ENCODE results near the gene ADCY3. TPM values are rescaled to one million over a fixed set of nuclear protein-coding genes. Genes with fewer than 3 reads are reported as not detected.
A peak's percentile ranks its signal among the peaks of the same experiment; 100 is the strongest.

ADCY3 gene
- total and polyA plus RNA-seq, 7 donors = 9.2 to 15.2 (median 12.1) TPM

- Histone ChIP-seq H3K9me3 (no peaks in the 10 kb centered on the region), H3K36me3 (ENCODE audit: insufficient read depth in 1 of 2, low read depth in 1 of 2) (no peaks in the 10 kb centered on the region), H3K4me1 (peaks cover 5% of the 10 kb centered on the region), H3K4me3 (no peak overlapping the region), H3K27me3 (ENCODE audit: insufficient read depth in 3 of 3, low read length in 2 of 3) (no peaks in the 10 kb centered on the region), H3K27ac (no peak overlapping the region)
- WGBS, 3 donors = 90 to 92% (median 91%) methylated on average over 11 to 12 of the region's 12 CpGs
- TF ChIP-seq, protein P1, sequence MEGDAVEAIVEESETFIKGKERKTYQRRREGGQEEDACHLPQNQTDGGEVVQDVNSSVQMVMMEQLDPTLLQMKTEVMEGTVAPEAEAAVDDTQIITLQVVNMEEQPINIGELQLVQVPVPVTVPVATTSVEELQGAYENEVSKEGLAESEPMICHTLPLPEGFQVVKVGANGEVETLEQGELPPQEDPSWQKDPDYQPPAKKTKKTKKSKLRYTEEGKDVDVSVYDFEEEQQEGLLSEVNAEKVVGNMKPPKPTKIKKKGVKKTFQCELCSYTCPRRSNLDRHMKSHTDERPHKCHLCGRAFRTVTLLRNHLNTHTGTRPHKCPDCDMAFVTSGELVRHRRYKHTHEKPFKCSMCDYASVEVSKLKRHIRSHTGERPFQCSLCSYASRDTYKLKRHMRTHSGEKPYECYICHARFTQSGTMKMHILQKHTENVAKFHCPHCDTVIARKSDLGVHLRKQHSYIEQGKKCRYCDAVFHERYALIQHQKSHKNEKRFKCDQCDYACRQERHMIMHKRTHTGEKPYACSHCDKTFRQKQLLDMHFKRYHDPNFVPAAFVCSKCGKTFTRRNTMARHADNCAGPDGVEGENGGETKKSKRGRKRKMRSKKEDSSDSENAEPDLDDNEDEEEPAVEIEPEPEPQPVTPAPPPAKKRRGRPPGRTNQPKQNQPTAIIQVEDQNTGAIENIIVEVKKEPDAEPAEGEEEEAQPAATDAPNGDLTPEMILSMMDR (IDR thresholded peaks at IDR 0.05) = no peak
- ATAC-seq (no peak), DNase-seq (peak in 1 of 2 donors; percentile 41)
- intact Hi-C loops (cut with DNase I) = no loop called here
These were observed 89.3 kb downstream of the ADCY3 start for GRCh38 chr2:24830786-24831185.

- no peak for ATAC-seq
- no peak overlapping the region for H3K27ac ChIP-seq
- H3K36me3 ChIP-seq (ENCODE audit: insufficient read depth in 1 of 2, low read depth in 1 of 2) = no peaks in the 10 kb centered on the region
- no peak overlapping the region for H3K4me3 ChIP-seq
- H3K27me3 ChIP-seq (ENCODE audit: insufficient read depth in 3 of 3, low read length in 2 of 3) = no peaks in the 10 kb centered on the region
- TF ChIP-seq, protein P1 (IDR thresholded peaks at IDR 0.05) = no peak
- H3K9me3 ChIP-seq = no peaks in the 10 kb centered on the region
- intact Hi-C loops (cut with DNase I) = no loop called here
- DNase-seq = peak in 1 of 2 donors; percentile 25
- WGBS, 3 donors = 89 to 94% (median 92%) methylated on average over 5 of the region's 5 CpGs
- peaks cover 5% of the 10 kb centered on the region for H3K4me1 ChIP-seq
These were observed 89.7 kb downstream of the ADCY3 start for GRCh38 chr2:24830351-24830750.

GRCh38 chr2:24828238-24828996 is 91.6 kb downstream of the ADCY3 start:
- no peaks in the 10 kb centered on the region for H3K9me3 ChIP-seq
- no peak for DNase-seq
- H3K36me3 ChIP-seq (ENCODE audit: insufficient read depth in 1 of 2, low read depth in 1 of 2) = no peaks in the 10 kb centered on the region
- WGBS, 3 donors = 49 to 56% (median 51%) methylated on average over 17 of the region's 17 CpGs
- no peak for ATAC-seq
- no peaks in the 10 kb centered on the region for H3K27me3 ChIP-seq (ENCODE audit: insufficient read depth in 3 of 3, low read length in 2 of 3)
- TF ChIP-seq, protein P1 (IDR thresholded peaks at IDR 0.05) = no peak
- no peak overlapping the region for H3K4me3 ChIP-seq
- H3K4me1 ChIP-seq = peaks cover 5% of the 10 kb centered on the region
- intact Hi-C loops (cut with DNase I) = loop anchor here in 1 of 2 donors (5.0 kb wide), 1 partner anchor 341 kb away; no protein-coding TSS in a partner anchor
- H3K27ac ChIP-seq = no peak overlapping the region

- intact Hi-C loops (cut with DNase I) = loop anchor here (2.0 to 5.0 kb wide), 2 partner anchors 340 to 417 kb away; no protein-coding TSS in a partner anchor
- 14 to 17% (median 14%) methylated on average over 28 to 30 of the region's 30 CpGs for WGBS, 3 donors
- DNase-seq = peak; percentile 74 to 81
- TF ChIP-seq, protein P1 (IDR thresholded peaks at IDR 0.05) = peak; percentile 89
- no peaks in the 10 kb centered on the region for H3K27me3 ChIP-seq (ENCODE audit: insufficient read depth in 3 of 3, low read length in 2 of 3)
- H3K9me3 ChIP-seq = no peaks in the 10 kb centered on the region
- ATAC-seq = peak; percentile 87 to 94 (median 90)
- H3K4me3 ChIP-seq = peak overlapping the region; percentile 23
- H3K27ac ChIP-seq = no peak overlapping the region
- H3K36me3 ChIP-seq (ENCODE audit: insufficient read depth in 1 of 2, low read depth in 1 of 2) = no peaks in the 10 kb centered on the region
- H3K4me1 ChIP-seq = peaks cover 5% of the 10 kb centered on the region
These were observed 92.5 kb downstream of the ADCY3 start for GRCh38 chr2:24827321-24828237.

All from psoas muscle (tissue), 8 donors.